ENCODE measurements around the gene CCDC183.

GRCh38 chr9:136771907-136772415 lies 24.2 kb upstream of the CCDC183 start:
- TF ChIP-seq, protein P1, sequence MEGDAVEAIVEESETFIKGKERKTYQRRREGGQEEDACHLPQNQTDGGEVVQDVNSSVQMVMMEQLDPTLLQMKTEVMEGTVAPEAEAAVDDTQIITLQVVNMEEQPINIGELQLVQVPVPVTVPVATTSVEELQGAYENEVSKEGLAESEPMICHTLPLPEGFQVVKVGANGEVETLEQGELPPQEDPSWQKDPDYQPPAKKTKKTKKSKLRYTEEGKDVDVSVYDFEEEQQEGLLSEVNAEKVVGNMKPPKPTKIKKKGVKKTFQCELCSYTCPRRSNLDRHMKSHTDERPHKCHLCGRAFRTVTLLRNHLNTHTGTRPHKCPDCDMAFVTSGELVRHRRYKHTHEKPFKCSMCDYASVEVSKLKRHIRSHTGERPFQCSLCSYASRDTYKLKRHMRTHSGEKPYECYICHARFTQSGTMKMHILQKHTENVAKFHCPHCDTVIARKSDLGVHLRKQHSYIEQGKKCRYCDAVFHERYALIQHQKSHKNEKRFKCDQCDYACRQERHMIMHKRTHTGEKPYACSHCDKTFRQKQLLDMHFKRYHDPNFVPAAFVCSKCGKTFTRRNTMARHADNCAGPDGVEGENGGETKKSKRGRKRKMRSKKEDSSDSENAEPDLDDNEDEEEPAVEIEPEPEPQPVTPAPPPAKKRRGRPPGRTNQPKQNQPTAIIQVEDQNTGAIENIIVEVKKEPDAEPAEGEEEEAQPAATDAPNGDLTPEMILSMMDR (IDR thresholded peaks at IDR 0.05) = no peak
- no peak for TF ChIP-seq POLR2AphosphoS5 (IDR thresholded peaks at IDR 0.05)

Data from suprapubic skin (tissue), 3 donors.